GM12892 (cell line): ENCODE results near the gene TGM1.

Source experiments
- POLR2A ChIP-seq: IDR thresholded peaks from 2 replicates; pipeline ENCODE4 v1.6.1; 2011; ENCODE audit warnings: low read depth, low read length, control low read depth
- POLR2AphosphoS5 ChIP-seq: IDR thresholded peaks from 2 replicates; pipeline ENCODE4 v1.6.1; 2011; ENCODE audit warnings: low read depth, low read length, control low read depth

- no peak for TF ChIP-seq POLR2AphosphoS5
- TF ChIP-seq POLR2A = no peak
Observed at GRCh38 chr14:24226473-24226872, 36.5 kb downstream of the TGM1 start.
